ENCODE measurements around the gene DUSP8.

- TF ChIP-seq EZH2phosphoT487 (IDR thresholded peaks at IDR 0.05; ENCODE audit: insufficient read depth, low read depth) (no peak), EZH2 (IDR thresholded peaks at IDR 0.05; ENCODE audit: insufficient read depth, poor library complexity, severe bottlenecking) (no peak)
These were observed 52.8 kb downstream of the DUSP8 start for GRCh38 chr11:1519028-1520010.
